Heart left ventricle (tissue), 13 donors: ENCODE measurements around the gene EMD.

Source experiments
- CTCF ChIP-seq, 12 donors: fragments of 200-600 bp; sonication (generic) in 4 of 12; IDR thresholded peaks; one replicate each; pipeline versions ENCODE4 v1.5.0 to v1.8.0; 2018 to 2022; ENCODE audit warnings: antibody characterized with exemption in 12 of 12, mild to moderate bottlenecking in 5 of 12
- POLR2A ChIP-seq, 2 donors: fragments of 450-650 bp; IDR thresholded peaks; one replicate each; pipeline ENCODE4 v1.6.1; 2017; ENCODE audit warnings: antibody characterized with exemption in 2 of 2, mild to moderate bottlenecking in 2 of 2, moderate library complexity in 2 of 2
- donor health status: ischemic (EF 13 %, LVEDD 7.1; RV severe dilation, severe dysfunction).
- donor health status: DM: no; HTN: yes; CAD: no.
- donor health status: DM: no; HTN: no; CAD: no.
- donor health status: ischemic (EF 25% LVEDD 6.9; RV normal size, moderate dysfunction).
- donor health status: ischemic (EF 25% LVEDD 5.7; RV mildly dilated, moderate dysfunction).
- donor health status: ischemic (EF 35%, LVEDD 5.7; RV mildly dilated, moderate dysfunction).
- donor health status: nonischemic (EF 11% LVEDD 7.7; RV severe dilation, severe dysfunction).
- donor health status: DM: yes; HTN: yes; CAD: no.
- donor health status: PGD.
- donor health status: ischemic (EF 29% LVEDD 5.4; RV normal size, mild dysfunction).
- donor health status: nonischemic (EF 23%, LVEDD 6.1; RV moderate dilation, normal function).

- TF ChIP-seq CTCF (IDR thresholded peaks at IDR 0.05) (peak; percentile 33 to 76 (median 58)), POLR2A (IDR thresholded peaks at IDR 0.05) (no peak)
Measured at GRCh38 chrX:154373340-154374306, 5.5 kb upstream of the EMD start.
